Keratinocyte (primary cell): ENCODE results near the gene GPAM. TPM values are rescaled to one million over a fixed set of nuclear protein-coding genes. Genes with fewer than 3 reads are reported as not detected.

Source experiments
- DNase-seq: peaks from one replicate; pipeline ENCODE4 v3.0.0-alpha.2; 2011; ENCODE audit warnings: low read depth, missing footprints, low spot score
- FAIRE-seq: peaks from 2 replicates; lab custom pipeline; 2011; peaks lifted over from hg19 to GRCh38; lab: Jason Lieb, UNC
- H2AFZ ChIP-seq: 2 replicates; pipeline ENCODE4 v1.6.0; 2012; ENCODE audit warnings: low read length, control low read depth, inconsistent platforms; ENCODE audit not compliant: control insufficient read depth
- H3K27ac ChIP-seq: 2 replicates; pipeline ENCODE4 v1.5.1; 2011; ENCODE audit warnings: low read length; ENCODE audit not compliant: control insufficient read depth, insufficient read depth
- H3K27me3 ChIP-seq: 3 replicates; pipeline ENCODE4 v1.6.0; 2011; ENCODE audit warnings: low read length; ENCODE audit not compliant: control insufficient read depth, insufficient read depth; ENCODE audit errors: extremely low read depth
- H3K36me3 ChIP-seq, 2 experiments: 2 replicates in 1 of 2; 3 replicates in 1 of 2; pipeline ENCODE4 v1.5.1; 2011; ENCODE audit warnings: low read length in 2 of 2, mild to moderate bottlenecking in 1 of 2; ENCODE audit not compliant: control insufficient read depth in 2 of 2, insufficient read depth in 2 of 2; ENCODE audit errors: extremely low read depth in 1 of 2
- H3K4me1 ChIP-seq: 3 replicates; pipeline ENCODE4 v1.5.1; 2011; ENCODE audit warnings: low read length; ENCODE audit not compliant: control insufficient read depth, insufficient read depth; ENCODE audit errors: extremely low read depth
- H3K4me2 ChIP-seq: 3 replicates; pipeline ENCODE4 v1.6.0; 2011; ENCODE audit warnings: low read depth, low read length; ENCODE audit not compliant: control insufficient read depth, insufficient read depth; ENCODE audit errors: extremely low read depth
- H3K4me3 ChIP-seq, 3 experiments: fragments of 200-600 bp in 1 of 3; sonication (generic) in 1 of 3; 2 replicates in 2 of 3; 3 replicates in 1 of 3; pipeline ENCODE4 v1.5.1; 2011 to 2016; ENCODE audit warnings: low read length in 3 of 3, mild to moderate bottlenecking in 3 of 3, control low read depth in 2 of 3, inconsistent platforms in 1 of 3, low read depth in 1 of 3, mixed read lengths in 1 of 3, mixed run types in 1 of 3, moderate library complexity in 1 of 3; ENCODE audit not compliant: control insufficient read depth in 2 of 3, insufficient read depth in 2 of 3; ENCODE audit errors: extremely low read depth in 1 of 3
- H3K79me2 ChIP-seq: 2 replicates; pipeline ENCODE4 v1.6.0; 2012; ENCODE audit warnings: low read length; ENCODE audit not compliant: control insufficient read depth, insufficient read depth
- H3K9ac ChIP-seq: 3 replicates; pipeline ENCODE4 v1.6.0; 2011; ENCODE audit warnings: low read length; ENCODE audit not compliant: control insufficient read depth, insufficient read depth; ENCODE audit errors: extremely low read depth
- H3K9me1 ChIP-seq: 3 replicates; pipeline ENCODE4 v1.6.0; 2011; ENCODE audit warnings: low read length; ENCODE audit not compliant: control insufficient read depth, insufficient read depth; ENCODE audit errors: extremely low read depth
- H3K9me3 ChIP-seq: 2 replicates; pipeline ENCODE4 v1.5.1; 2012; ENCODE audit warnings: low read depth, low read length; ENCODE audit not compliant: control insufficient read depth
- H4K20me1 ChIP-seq: 3 replicates; pipeline ENCODE4 v1.6.0; 2011; ENCODE audit warnings: low read length; ENCODE audit not compliant: control insufficient read depth, insufficient read depth; ENCODE audit errors: extremely low read depth
- CTCF ChIP-seq, 3 experiments: IDR thresholded peaks in 1 of 3; conservative IDR thresholded peaks in 1 of 3; optimal IDR thresholded peaks in 1 of 3; 2 replicates in 2 of 3; 3 replicates in 1 of 3; pipeline versions ENCODE3 to v1.5.1; 2011; ENCODE audit warnings: low read length in 3 of 3, mild to moderate bottlenecking in 3 of 3, moderate library complexity in 2 of 3, control low read depth in 1 of 3, inconsistent platforms in 1 of 3; ENCODE audit not compliant: insufficient read depth in 2 of 3; ENCODE audit errors: extremely low read depth in 1 of 3
- EZH2 ChIP-seq: IDR thresholded peaks from one replicate; pipeline ENCODE4 v1.6.1; 2012; ENCODE audit warnings: inconsistent platforms, mild to moderate bottlenecking, low read length, moderate library complexity
- dilution Hi-C: fragments of 300-500 bp; cut with MboI; formaldehyde crosslinking; loops from one replicate; pipeline ENCODE4 v1.7.0; 2020; ENCODE audit warnings: low sequenced_read_pairs; ENCODE audit not compliant: extremely low pct_ligation_motif_present
- polyA plus RNA-seq, 5 experiments: library from polyadenylated mRNA; depleted of rRNA in 3 of 5; stranded (reverse) in 3 of 5; stranded (forward) in 1 of 5; unstranded in 1 of 5; fragments of >200 nt; gene quantifications; 1 replicate in 1 of 5; 2 replicates in 3 of 5; 3 replicates in 1 of 5; pipeline versions ENCODE4 v1.2.1 to v1.2.3, GENCODE V29; 2011 to 2012; ENCODE audit warnings: missing spikeins in 2 of 5, low read depth in 1 of 5, low replicate concordance in 1 of 5

The GPAM gene
- polyA plus RNA-seq, 1 donor (not counting 4 experiments of a cell fraction or from before 2014, with no cell fraction given) = 7.4 TPM

- no peaks in the 10 kb centered on the region for H3K4me1 ChIP-seq
- H3K79me2 ChIP-seq = no peaks in the 10 kb centered on the region
- no peaks in the 10 kb centered on the region for H3K27me3 ChIP-seq
- H3K4me3 ChIP-seq = no peak overlapping the region
- H2AFZ ChIP-seq = no peak overlapping the region
- no peak for DNase-seq
- no peak overlapping the region for H3K27ac ChIP-seq
- no peaks in the 10 kb centered on the region for H3K9me3 ChIP-seq
- TF ChIP-seq EZH2 = no peak
- no peak for TF ChIP-seq CTCF (optimal IDR thresholded peaks at IDR 0.05 in 1 of 3, IDR thresholded peaks at IDR 0.05 in 1 of 3, conservative IDR thresholded peaks at IDR 0.05 in 1 of 3; ENCODE audit: extremely low read depth in 1 of 3, insufficient read depth in 2 of 3, low read length in 3 of 3)
- no peak for FAIRE-seq
- no peak overlapping the region for H3K4me2 ChIP-seq
- H3K9me1 ChIP-seq = no peaks in the 10 kb centered on the region
- dilution Hi-C loops = no loop called here
- no peaks in the 10 kb centered on the region for H3K36me3 ChIP-seq
- H4K20me1 ChIP-seq = no peaks in the 10 kb centered on the region
- no peak overlapping the region for H3K9ac ChIP-seq
Measured at GRCh38 chr10:112195224-112195623, 11.7 kb upstream of the GPAM start.

- dilution Hi-C loops = no loop called here
- FAIRE-seq (no peak), DNase-seq (no peak)
- H3K79me2 ChIP-seq = no peaks in the 10 kb centered on the region
- no peak for TF ChIP-seq EZH2
- no peak for TF ChIP-seq CTCF (optimal IDR thresholded peaks at IDR 0.05 in 1 of 3, IDR thresholded peaks at IDR 0.05 in 1 of 3, conservative IDR thresholded peaks at IDR 0.05 in 1 of 3; ENCODE audit: extremely low read depth in 1 of 3, insufficient read depth in 2 of 3, low read length in 3 of 3)
- H3K4me2 ChIP-seq = no peak overlapping the region
- no peaks in the 10 kb centered on the region for H3K36me3 ChIP-seq
- no peaks in the 10 kb centered on the region for H4K20me1 ChIP-seq
- no peaks in the 10 kb centered on the region for H3K27me3 ChIP-seq
- H3K9me1 ChIP-seq = no peaks in the 10 kb centered on the region
- no peak overlapping the region for H3K9ac ChIP-seq
- no peaks in the 10 kb centered on the region for H3K9me3 ChIP-seq
- H3K27ac ChIP-seq = no peak overlapping the region
- H2AFZ ChIP-seq = no peak overlapping the region
- H3K4me1 ChIP-seq = no peaks in the 10 kb centered on the region
- no peak overlapping the region for H3K4me3 ChIP-seq
Measured at GRCh38 chr10:112191791-112192190, 8.2 kb upstream of the GPAM start.
